Upper lobe of left lung (tissue), 4 donors: ENCODE data around the gene FHIT.

ENCODE experiments used
- CTCF ChIP-seq, 6 experiments: fragments of 450-650 bp in 4 of 6; fragments of 200-600 bp in 2 of 6; sonication (generic) in 2 of 6; IDR thresholded peaks; one replicate each; pipeline ENCODE4 v1.5.1; 2016 to 2019; ENCODE audit warnings: antibody characterized with exemption in 6 of 6
- EP300 ChIP-seq, 4 donors: sonication (generic); formaldehyde crosslinking; IDR thresholded peaks; one replicate each; pipeline ENCODE4 v1.5.1; 2017; ENCODE audit warnings: antibody characterized with exemption in 4 of 4, control low read depth in 2 of 4
- POLR2A ChIP-seq, 4 donors: fragments of 450-650 bp; IDR thresholded peaks; one replicate each; pipeline ENCODE4 v1.5.1; 2016 to 2017; ENCODE audit warnings: antibody characterized with exemption in 4 of 4, mild to moderate bottlenecking in 2 of 4
- POLR2AphosphoS5 ChIP-seq, 2 donors: sonication (generic); formaldehyde crosslinking; IDR thresholded peaks; one replicate each; pipeline ENCODE4 v1.5.1; 2017; ENCODE audit warnings: antibody characterized with exemption in 2 of 2

DNA sequence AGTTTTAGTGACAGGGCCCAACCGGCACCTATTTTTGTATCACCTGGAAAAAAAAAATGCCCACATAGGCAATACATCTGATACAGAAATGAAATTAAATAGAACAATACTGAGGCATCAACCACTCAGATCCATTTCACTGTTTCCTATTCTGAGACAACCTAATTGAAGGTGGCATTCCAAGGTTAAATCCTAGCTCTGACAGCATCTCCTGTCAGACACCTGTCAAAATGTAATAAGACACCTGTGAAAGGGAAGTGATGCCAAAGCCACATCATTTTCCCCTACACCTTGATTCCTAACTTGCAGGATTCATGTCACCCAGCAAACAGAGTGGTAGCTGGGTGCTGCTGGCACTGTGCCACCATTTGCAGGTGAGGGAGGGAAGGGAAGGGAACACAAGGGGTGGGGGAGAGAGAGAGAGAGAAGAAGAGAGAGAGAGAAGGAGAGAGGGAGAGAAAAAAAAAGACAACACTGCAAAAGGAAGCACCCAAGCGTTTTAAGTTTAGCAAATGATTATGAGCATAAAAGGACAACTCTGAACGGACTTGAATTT, 1156.8 kb downstream of the FHIT start:
- no peak for TF ChIP-seq CTCF (IDR thresholded peaks at IDR 0.05)
- no peak for TF ChIP-seq POLR2A (IDR thresholded peaks at IDR 0.05)
- TF ChIP-seq POLR2AphosphoS5 (IDR thresholded peaks at IDR 0.05), result no peak
- no peak for TF ChIP-seq EP300 (IDR thresholded peaks at IDR 0.05)
